ENCODE measurements around the gene SLC22A31.

The SLC22A31 gene

GRCh38 chr16:89184933-89185794, 15.2 kb downstream of the SLC22A31 start:
- TF ChIP-seq, protein P1, sequence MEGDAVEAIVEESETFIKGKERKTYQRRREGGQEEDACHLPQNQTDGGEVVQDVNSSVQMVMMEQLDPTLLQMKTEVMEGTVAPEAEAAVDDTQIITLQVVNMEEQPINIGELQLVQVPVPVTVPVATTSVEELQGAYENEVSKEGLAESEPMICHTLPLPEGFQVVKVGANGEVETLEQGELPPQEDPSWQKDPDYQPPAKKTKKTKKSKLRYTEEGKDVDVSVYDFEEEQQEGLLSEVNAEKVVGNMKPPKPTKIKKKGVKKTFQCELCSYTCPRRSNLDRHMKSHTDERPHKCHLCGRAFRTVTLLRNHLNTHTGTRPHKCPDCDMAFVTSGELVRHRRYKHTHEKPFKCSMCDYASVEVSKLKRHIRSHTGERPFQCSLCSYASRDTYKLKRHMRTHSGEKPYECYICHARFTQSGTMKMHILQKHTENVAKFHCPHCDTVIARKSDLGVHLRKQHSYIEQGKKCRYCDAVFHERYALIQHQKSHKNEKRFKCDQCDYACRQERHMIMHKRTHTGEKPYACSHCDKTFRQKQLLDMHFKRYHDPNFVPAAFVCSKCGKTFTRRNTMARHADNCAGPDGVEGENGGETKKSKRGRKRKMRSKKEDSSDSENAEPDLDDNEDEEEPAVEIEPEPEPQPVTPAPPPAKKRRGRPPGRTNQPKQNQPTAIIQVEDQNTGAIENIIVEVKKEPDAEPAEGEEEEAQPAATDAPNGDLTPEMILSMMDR (IDR thresholded peaks at IDR 0.05; ENCODE audit: extremely low read depth, missing control alignments), result no peak
- DNase-seq (ENCODE audit: low spot score), result no peak

- TF ChIP-seq, protein P1 (IDR thresholded peaks at IDR 0.05; ENCODE audit: extremely low read depth, missing control alignments), result no peak
- DNase-seq (ENCODE audit: low spot score), result no peak
These were observed 15.7 kb downstream of the SLC22A31 start for GRCh38 chr16:89184677-89184932.

GRCh38 chr16:89183975-89184676, 16.2 kb downstream of the SLC22A31 start:
- TF ChIP-seq, protein P1 (IDR thresholded peaks at IDR 0.05; ENCODE audit: extremely low read depth, missing control alignments), result no peak
- DNase-seq (ENCODE audit: low spot score), result no peak

DNA sequence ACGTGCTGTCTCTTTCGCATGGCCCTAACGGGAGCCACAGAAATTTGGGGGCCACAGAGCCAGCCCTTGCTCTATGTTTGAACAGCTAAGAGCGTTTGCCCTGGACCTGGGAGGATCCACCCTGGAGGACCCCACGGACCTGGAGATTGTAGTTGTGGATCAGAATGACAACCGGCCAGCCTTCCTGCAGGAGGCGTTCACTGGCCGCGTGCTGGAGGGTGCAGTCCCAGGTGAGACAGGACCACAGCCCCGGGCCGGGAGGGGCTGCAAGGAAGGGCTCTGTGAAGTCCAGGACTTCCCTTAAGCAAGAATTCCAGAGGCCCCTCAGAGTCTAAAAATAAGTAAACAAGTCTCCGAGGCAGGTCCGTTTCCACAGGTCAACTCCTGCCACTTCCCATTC, 16.9 kb downstream of the SLC22A31 start:
- no peak for DNase-seq (ENCODE audit: low spot score)
- TF ChIP-seq, protein P1 (IDR thresholded peaks at IDR 0.05; ENCODE audit: extremely low read depth, missing control alignments), result no peak

GRCh38 chr16:89179656-89180315, 20.6 kb downstream of the SLC22A31 start:
- TF ChIP-seq, protein P1 (IDR thresholded peaks at IDR 0.05; ENCODE audit: extremely low read depth, missing control alignments), result no peak
- DNase-seq (ENCODE audit: low spot score), result no peak

DNA sequence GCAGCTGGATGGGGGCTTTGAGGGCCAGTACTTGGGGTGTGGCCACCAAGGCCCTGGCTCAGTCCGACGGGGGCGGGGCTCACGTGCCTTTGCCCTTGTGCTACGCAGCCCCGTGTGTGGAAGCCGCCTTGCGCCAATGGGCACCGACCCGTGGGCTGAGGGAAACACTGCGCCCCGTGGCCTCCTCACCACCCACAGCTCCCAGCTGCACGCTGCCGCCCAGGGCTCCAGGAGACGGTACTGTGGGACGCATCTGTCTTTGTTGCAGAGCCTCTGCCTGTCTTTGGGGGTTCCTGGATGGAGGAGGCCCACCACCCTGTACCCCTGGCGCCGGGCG, 21.2 kb downstream of the SLC22A31 start:
- no peak for DNase-seq (ENCODE audit: low spot score)
- TF ChIP-seq, protein P1 (IDR thresholded peaks at IDR 0.05; ENCODE audit: extremely low read depth, missing control alignments), result no peak

All from GM20000 (cell line).